ENCODE data around the gene SPOP. TPM values are rescaled to one million over a fixed set of nuclear protein-coding genes. Genes with fewer than 3 reads are reported as not detected.

Gene SPOP
- total RNA-seq, 1 experiment from 2014 or later, result 41.4 TPM

DNA sequence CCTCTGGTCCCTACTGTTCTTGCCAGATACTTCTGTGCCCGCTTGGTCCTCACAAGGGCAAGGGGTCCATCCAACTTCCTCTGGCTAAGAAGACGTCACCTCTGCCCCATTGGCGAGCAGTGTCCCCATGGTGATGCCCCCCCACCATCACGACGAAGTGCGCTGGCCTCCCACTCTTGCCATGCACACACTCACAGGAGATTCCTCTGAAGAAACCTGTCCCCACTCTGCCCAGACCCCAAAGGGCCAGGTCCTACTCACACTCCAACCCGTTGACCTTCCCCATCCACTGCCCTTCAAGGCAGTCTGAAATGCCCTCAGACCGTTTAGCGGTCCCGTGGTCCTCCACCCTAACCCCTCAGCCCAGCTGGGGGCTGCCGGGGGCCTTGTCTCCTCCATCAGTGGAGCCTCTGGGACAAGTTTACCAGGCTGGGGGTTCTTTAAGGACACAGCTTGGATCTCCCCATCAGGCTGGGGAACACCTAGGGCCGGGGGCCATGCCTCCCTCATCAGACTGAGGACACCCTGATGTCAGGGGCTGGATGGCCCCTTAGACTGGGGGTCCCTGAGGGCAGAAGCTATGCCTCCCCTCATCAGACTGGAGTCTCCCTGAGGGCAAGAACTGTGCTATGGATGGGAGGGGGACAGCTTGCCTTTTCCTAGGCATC is 95.7 kb downstream of the SPOP start:
- in situ Hi-C loops (cut with HindIII; ENCODE audit: low pct_unique_long_range_greater_than_20kb, low sequenced_read_pairs), result no loop called here
- no peak for DNase-seq (ENCODE audit: low read depth, low spot score)

DNA sequence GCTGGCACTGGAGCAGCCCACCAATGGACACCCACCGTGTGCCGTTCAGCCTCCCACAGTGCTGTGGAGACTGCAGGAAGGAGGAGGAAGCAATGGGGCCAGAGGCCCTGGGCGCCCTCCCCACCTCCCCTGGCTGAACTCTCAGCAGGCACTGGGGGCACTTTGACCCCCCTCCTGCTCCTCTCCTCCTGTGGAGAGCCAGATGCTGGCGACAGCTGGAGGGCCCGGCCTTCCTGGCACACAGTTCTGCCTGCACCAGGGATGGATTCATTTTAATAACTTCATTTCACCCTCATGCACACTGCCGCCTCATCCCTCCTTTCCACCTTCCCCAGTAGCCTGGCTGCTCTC is 96.3 kb downstream of the SPOP start:
- no peak for DNase-seq (ENCODE audit: low read depth, low spot score)
- in situ Hi-C loops (cut with HindIII; ENCODE audit: low pct_unique_long_range_greater_than_20kb, low sequenced_read_pairs), result no loop called here

DNA sequence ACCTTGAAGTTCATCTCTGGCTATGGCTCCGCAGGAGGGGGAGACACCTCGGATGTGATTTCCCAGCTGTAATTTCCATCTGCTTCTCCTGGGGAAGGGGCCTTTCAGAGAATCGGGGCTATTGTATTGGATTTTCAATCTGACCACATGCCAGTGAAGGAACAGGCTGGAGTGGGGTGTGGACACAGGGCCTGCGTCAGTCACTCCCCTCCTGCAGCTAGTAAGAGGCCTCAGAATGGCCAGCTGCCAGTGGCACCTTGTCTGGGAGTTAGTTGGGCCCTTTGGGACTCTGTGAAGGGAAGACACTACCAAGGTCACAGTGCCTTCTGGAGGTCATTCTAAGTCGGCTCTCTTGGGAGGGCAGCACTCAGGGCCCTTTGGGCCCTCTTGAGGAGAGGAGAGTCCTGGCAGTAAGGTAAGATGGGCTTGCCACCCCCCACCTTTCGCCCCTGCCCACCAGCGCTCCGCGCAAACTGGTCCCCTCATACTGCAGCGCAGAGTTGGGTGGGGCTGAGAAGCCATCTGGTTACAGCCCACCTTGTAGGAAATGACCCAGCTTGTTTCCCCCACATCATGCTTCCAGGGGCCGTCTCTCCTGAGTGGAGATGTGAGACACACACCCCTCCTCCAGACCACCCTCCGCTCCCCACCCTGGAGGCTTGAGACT is 96.8 kb downstream of the SPOP start:
- in situ Hi-C loops (cut with HindIII; ENCODE audit: low pct_unique_long_range_greater_than_20kb, low sequenced_read_pairs), result no loop called here
- DNase-seq (ENCODE audit: low read depth, low spot score), result no peak

GRCh38 chr17:49580055-49580721 is 97.7 kb downstream of the SPOP start:
- DNase-seq (ENCODE audit: low read depth, low spot score), result no peak

DNA sequence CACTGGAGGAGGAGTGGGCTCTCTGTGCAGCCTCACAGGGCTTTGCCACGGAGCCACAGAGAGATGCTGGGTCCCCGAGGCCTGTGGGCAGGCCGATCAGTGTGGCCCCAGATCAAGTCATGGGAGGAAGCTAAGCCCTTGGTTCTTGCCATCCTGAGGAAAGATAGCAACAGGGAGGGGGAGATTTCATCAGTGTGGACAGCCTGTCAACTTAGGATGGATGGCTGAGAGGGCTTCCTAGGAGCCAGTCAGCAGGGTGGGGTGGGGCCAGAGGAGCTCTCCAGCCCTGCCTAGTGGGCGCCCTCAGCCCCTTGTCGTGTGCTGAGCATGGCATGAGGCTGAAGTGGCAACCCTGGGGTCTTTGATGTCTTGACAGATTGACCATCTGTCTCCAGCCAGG is 98.4 kb downstream of the SPOP start:
- DNase-seq (ENCODE audit: low read depth, low spot score), result no peak
- in situ Hi-C loops (cut with HindIII; ENCODE audit: low pct_unique_long_range_greater_than_20kb, low sequenced_read_pairs), result no loop called here

More at GRCh38 chr17:49580055-49580721, 97.7 kb downstream of the SPOP start:
- in situ Hi-C loops (cut with HindIII; ENCODE audit: low pct_unique_long_range_greater_than_20kb, low sequenced_read_pairs), result no loop called here

GRCh38 chr17:49578952-49579500 is 98.9 kb downstream of the SPOP start:
- no peak for DNase-seq (ENCODE audit: low read depth, low spot score)
- in situ Hi-C loops (cut with HindIII; ENCODE audit: low pct_unique_long_range_greater_than_20kb, low sequenced_read_pairs), result no loop called here

GRCh38 chr17:49578414-49578813 is 99.5 kb downstream of the SPOP start:
- no peak for DNase-seq (ENCODE audit: low read depth, low spot score)
- in situ Hi-C loops (cut with HindIII; ENCODE audit: low pct_unique_long_range_greater_than_20kb, low sequenced_read_pairs), result no loop called here

GRCh38 chr17:49577963-49578362 is 99.9 kb downstream of the SPOP start:
- DNase-seq (ENCODE audit: low read depth, low spot score), result no peak
- in situ Hi-C loops (cut with HindIII; ENCODE audit: low pct_unique_long_range_greater_than_20kb, low sequenced_read_pairs), result no loop called here

GRCh38 chr17:49577650-49577934 is 100.3 kb downstream of the SPOP start:
- in situ Hi-C loops (cut with HindIII; ENCODE audit: low pct_unique_long_range_greater_than_20kb, low sequenced_read_pairs), result no loop called here
- DNase-seq (ENCODE audit: low read depth, low spot score), result no peak

DNA sequence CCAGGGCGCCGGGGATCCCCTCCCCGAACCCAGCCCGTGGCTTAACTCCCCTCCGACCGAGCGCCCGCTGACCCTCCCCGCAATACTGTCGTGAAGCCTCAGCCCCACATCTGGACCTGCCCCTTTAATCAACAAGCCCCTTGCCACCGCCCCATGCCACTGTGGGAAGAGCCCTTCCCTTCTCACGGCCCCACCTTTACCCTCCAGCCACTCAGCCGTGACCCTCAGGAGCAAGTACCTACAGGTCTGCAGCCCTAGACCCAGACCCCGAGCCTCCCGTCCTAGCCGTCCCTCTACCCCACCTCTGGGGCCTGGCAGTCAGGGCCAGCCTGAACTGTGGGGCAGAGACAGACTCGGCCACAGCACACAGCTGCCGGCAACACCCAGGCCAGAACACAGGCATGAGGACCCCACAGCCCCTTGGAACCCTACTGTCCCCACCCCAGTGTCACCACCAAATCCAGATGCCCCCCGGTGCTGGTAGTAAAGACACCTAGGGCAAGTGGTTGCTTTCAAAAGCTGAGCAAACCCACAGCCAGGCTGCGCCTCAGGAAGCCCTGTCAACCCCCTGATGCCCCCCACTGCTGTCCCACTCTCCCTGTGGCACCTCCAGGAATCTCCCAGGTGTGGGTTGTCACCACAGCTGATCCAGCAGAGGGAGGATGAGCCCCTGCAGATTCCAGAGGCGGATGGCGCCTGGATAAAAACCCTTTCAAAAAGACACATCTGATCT is 100.8 kb downstream of the SPOP start:
- in situ Hi-C loops (cut with HindIII; ENCODE audit: low pct_unique_long_range_greater_than_20kb, low sequenced_read_pairs), result no loop called here
- no peak for DNase-seq (ENCODE audit: low read depth, low spot score)

- in situ Hi-C loops (cut with HindIII; ENCODE audit: low pct_unique_long_range_greater_than_20kb, low sequenced_read_pairs), result no loop called here
- no peak for DNase-seq (ENCODE audit: low read depth, low spot score)
Measured at GRCh38 chr17:49576088-49576916, 101.6 kb downstream of the SPOP start.

DNA sequence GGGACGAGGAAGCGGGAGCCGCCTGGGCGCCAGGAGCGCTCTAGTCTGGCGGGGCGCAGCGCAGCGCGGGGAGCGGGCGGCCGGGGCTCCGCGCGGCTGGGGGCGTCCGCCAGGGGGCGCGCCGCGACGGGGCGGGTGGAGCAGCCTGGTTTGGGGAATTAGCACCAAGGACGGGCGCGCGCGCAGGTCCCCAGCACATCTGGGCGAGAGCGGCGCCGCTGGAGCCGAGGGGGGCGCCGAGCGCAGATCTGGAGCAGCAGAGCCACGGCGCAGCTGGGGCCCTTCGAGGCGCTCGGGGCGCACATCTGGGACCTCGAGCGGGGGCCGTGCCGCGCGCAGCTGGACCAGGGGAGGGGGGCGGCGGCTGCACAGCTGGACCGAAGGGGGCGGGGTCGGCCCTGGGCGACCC is 102.2 kb downstream of the SPOP start, which contains the start of gene NXPH3:
Gene NXPH3 (plus strand): TSS at position 193 of the 409 bp plus-strand sequence. CDS start 349 bp downstream, outside the sequence.
- in situ Hi-C loops (cut with HindIII; ENCODE audit: low pct_unique_long_range_greater_than_20kb, low sequenced_read_pairs), result no loop called here
- DNase-seq (ENCODE audit: low read depth, low spot score), result peak; percentile 45

DNA sequence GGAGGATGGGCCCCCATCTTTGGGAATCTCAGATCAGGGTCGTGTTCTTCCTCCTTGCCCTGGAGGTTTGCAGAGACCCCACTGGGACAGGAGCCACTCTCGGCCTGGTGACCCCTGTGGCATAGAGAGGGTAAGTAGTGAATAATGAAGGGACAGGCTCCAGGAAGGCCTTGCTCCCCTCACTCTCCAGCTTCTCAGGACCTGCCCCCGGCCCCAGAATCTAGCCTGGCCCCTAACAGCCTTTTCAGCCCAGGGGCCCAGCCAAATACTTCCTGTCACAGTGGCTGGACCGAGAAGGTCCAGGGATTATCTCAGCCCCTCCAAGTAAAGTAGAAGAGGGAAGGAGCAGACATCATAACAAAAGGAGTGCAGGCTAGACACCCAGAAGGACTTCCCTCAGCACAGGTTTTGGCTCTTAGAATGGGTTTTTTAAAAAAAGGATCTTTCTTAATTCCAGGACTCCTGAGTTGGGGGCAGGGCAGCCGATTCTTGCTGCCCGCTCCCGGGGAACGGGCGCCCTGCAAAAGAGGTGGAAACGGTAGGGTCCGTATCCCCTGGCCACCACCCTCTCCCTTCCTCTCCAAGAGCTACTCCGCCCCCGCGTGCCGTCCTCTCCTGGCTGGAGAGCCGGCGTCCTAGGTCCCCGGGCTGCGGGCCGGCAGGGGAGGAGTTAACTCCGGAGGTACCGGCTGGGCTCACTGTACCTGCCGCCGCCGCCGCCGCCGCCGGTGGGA is 102.8 kb downstream of the SPOP start:
- in situ Hi-C loops (cut with HindIII; ENCODE audit: low pct_unique_long_range_greater_than_20kb, low sequenced_read_pairs), result no loop called here
- DNase-seq (ENCODE audit: low read depth, low spot score), result no peak

- in situ Hi-C loops (cut with HindIII; ENCODE audit: low pct_unique_long_range_greater_than_20kb, low sequenced_read_pairs), result no loop called here
- DNase-seq (ENCODE audit: low read depth, low spot score), result no peak
Measured at GRCh38 chr17:49574323-49574781, 103.5 kb downstream of the SPOP start.

DNA sequence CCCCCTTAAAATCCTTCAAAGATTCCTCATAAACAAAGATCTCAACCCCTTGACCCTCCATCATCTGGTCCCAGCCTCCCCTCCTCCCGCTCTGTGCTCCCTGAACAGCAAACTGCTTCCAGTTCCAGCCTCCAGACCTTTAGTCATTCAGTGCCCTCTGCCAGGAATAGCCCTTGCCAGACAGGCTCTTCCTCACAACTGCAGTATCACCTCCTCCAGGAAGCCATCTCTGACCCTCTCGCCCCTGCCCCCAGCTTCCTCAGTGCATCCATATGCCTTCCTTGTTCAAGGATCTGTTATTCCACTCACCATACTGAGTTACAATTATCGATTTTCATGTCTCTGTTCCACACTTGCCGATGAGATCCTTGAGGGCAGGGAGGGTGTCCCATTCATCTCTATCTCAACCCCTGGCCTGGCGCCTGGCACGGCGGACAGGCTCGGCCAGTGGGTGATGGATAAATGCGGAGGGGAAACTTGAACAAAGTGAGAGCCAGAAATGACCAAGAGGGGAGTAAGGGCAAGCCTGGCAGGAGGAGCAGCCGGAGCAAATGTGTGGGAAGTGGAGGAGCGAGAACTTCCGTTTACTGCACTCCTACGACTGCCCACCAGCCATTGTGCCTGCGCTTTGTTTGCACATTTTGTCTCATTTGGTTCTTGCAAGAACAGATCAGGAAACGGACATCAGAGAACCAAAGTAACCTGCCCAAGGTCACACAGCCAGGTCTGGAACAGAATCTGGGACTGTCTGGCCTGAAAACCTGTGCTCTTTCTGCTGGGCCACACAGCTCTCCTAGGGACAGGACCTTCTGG is 104.2 kb downstream of the SPOP start:
- in situ Hi-C loops (cut with HindIII; ENCODE audit: low pct_unique_long_range_greater_than_20kb, low sequenced_read_pairs), result no loop called here
- no peak for DNase-seq (ENCODE audit: low read depth, low spot score)

DNA sequence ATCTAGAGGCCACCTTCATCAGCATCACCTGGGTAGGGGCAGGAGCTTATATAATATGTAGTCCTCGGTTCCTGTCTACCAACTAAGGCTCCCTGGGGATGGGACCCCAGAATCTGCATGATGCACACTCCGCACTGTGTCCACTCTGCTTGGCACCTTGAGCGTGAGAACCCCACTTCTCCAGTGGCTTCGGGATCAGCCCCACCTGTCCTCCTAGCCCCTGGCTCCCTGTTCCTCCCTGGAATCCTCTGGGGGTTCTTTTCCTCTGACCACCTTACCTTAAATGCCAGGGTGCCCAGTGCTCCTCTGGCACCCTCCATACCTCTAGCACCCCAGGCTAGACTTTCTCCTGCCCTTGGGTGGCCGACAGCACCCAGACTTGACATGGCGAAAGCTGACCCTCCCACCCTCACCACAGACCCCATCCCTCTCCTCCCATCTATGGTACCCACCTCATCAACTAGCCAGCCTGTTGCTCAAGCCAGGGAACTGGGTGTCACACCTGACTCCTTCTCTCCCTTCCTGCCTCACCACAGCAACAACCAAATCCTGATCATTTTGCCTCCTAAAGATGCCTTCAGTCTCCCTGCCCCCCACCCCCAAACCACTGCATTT is 105.0 kb downstream of the SPOP start:
- in situ Hi-C loops (cut with HindIII; ENCODE audit: low pct_unique_long_range_greater_than_20kb, low sequenced_read_pairs), result no loop called here

More for the DNA sequence above, 105.0 kb downstream of the SPOP start:
- DNase-seq (ENCODE audit: low read depth, low spot score), result no peak
